Activated naive CD8-positive, alpha-beta T cell treated with anti-CD3 and anti-CD28 coated beads for 36 hours (primary cell): Measurements from ENCODE around the gene DGKH. TPM values are rescaled to one million over a fixed set of nuclear protein-coding genes. Genes with fewer than 3 reads are reported as not detected.

Experiments
- DNase-seq: peaks from one replicate; pipeline ENCODE4 v3.0.0; 2021
- H3K27ac Mint-ChIP-seq: one replicate; pipeline ENCODE4 v1.8.0; 2022; ENCODE audit warnings: mild to moderate bottlenecking, moderate library complexity, mixed read lengths
- H3K27me3 Mint-ChIP-seq: one replicate; pipeline ENCODE4 v1.8.0; 2022; ENCODE audit warnings: mild to moderate bottlenecking, mixed read lengths
- H3K36me3 Mint-ChIP-seq: one replicate; pipeline ENCODE4 v1.8.0; 2021; ENCODE audit warnings: mild to moderate bottlenecking, mixed read lengths
- H3K4me1 Mint-ChIP-seq: one replicate; pipeline ENCODE4 v1.8.0; 2021; ENCODE audit warnings: mixed read lengths
- H3K4me3 Mint-ChIP-seq: one replicate; pipeline ENCODE4 v1.8.0; 2022; ENCODE audit warnings: mild to moderate bottlenecking, moderate library complexity, mixed read lengths
- H3K9me3 Mint-ChIP-seq: one replicate; pipeline ENCODE4 v1.8.0; 2022; ENCODE audit warnings: mixed read lengths
- total RNA-seq, 2 experiments: library from RNA; stranded (reverse); gene quantifications; one replicate each; pipeline ENCODE4 v1.2.3, GENCODE V29; 2021

DGKH gene
- total RNA-seq, 2 experiments from 2014 or later: 11.7 to 12.2 TPM

DNA sequence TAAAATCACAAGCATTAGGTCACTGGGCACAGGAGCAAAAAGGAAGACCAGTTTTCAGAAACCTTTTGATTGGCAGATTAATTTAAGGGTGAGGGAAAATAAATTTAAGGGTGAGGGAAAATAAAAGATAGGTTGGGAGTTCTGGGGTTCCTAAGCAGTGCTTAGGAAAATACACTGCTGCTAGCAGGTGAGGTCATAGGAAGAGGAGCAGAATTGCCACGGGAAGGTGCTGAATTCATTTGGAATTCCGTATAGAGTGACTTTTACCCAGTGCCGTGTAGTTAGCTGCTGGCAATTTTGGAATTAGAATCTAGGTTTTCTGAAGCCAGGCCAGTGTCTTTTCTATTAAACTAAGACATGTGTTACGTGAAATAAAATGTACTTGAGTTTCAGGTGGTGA, 59.8 kb downstream of the DGKH start:
- H3K27ac Mint-ChIP-seq: no peak overlapping the region
- H3K27me3 Mint-ChIP-seq: no peaks in the 10 kb centered on the region
- peaks cover 5% of the 10 kb centered on the region for H3K36me3 Mint-ChIP-seq
- H3K9me3 Mint-ChIP-seq: peaks cover 5% of the 10 kb centered on the region
- peaks cover 13% of the 10 kb centered on the region for H3K4me1 Mint-ChIP-seq
- no peak overlapping the region for H3K4me3 Mint-ChIP-seq
- DNase-seq: no peak

DNA sequence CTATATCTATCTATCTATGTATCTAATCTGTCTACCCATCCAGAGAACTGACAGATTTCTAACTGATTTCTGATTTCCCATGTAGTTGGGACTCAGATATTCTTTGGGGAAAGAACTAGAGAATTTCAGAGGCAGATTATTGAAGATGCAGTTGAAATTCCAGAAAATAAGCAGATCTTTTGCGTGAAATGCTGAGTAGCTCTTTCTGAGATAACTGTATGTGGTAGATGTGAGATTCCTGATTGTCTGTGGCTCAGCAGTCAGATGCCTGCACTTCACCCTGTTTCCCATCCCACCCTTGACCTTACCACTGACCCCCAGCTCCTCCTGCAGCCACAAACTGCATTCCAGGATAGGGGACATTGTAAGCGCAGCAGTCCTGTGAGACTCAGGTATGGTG, 61.5 kb downstream of the DGKH start:
- no peak overlapping the region for H3K27ac Mint-ChIP-seq
- no peaks in the 10 kb centered on the region for H3K27me3 Mint-ChIP-seq
- no peak for DNase-seq
- H3K9me3 Mint-ChIP-seq: no peaks in the 10 kb centered on the region
- H3K4me3 Mint-ChIP-seq: no peak overlapping the region
- H3K36me3 Mint-ChIP-seq: no peaks in the 10 kb centered on the region
- H3K4me1 Mint-ChIP-seq: peaks cover 15% of the 10 kb centered on the region

DNA sequence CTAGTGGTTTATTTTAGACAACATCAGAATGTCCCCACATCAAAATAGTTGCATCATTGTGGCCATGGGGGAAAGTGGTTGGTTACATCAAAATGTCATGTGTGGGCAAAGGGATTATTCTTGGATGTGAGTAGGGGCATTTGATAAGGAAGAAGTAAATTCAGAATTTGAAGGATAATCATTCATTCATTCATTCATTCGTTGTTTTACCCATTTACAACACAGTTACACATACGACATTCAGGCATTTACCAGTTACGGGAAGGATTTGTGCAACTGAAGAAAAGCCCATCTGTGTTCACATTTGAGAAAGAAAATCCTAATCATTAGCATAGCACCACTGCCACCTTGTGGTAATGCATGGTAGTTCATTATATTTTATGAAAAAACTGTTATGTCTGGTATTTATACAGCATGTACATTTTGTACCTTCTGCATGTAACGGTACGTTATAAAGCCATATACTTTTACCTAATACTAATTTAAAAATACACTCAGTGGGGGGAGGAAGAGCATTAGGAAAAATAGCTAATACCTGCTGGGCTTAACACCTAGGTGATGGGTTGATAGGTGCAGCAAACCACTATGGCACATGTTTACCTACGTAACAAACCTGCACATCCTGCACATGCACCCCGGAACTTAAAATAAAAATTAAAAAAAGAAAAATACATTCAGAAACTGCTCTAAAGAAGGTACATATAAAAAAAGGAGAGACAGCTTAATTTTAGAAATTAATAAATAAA, 62.1 kb downstream of the DGKH start:
- H3K4me3 Mint-ChIP-seq: no peak overlapping the region
- no peaks in the 10 kb centered on the region for H3K27me3 Mint-ChIP-seq
- DNase-seq: no peak
- peaks cover 15% of the 10 kb centered on the region for H3K4me1 Mint-ChIP-seq
- no peak overlapping the region for H3K27ac Mint-ChIP-seq
- no peaks in the 10 kb centered on the region for H3K9me3 Mint-ChIP-seq
- H3K36me3 Mint-ChIP-seq: no peaks in the 10 kb centered on the region

DNA sequence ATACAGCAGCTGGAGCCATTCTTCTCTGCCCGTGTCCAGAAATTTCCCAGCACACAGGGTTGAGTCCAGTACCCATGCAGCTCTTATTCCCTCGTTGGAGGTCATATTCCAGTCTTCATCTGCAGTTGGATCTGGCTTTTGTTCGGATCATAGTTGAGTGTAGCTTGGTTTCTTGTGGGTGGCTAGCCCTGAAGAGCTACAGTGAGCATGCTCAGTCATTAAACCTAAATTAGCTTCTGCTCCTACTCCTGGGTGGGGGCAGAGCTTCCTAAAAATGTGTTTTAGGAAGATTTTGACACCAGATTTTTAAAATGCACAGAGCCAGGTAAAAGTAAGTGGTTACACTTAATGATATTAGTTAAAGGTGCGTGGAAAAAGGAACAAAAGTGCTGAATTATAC, 64.4 kb downstream of the DGKH start:
- H3K4me3 Mint-ChIP-seq: no peak overlapping the region
- no peaks in the 10 kb centered on the region for H3K27me3 Mint-ChIP-seq
- no peak overlapping the region for H3K27ac Mint-ChIP-seq
- peaks cover 11% of the 10 kb centered on the region for H3K4me1 Mint-ChIP-seq
- no peak for DNase-seq
- H3K9me3 Mint-ChIP-seq: no peaks in the 10 kb centered on the region
- H3K36me3 Mint-ChIP-seq: no peaks in the 10 kb centered on the region

DNA sequence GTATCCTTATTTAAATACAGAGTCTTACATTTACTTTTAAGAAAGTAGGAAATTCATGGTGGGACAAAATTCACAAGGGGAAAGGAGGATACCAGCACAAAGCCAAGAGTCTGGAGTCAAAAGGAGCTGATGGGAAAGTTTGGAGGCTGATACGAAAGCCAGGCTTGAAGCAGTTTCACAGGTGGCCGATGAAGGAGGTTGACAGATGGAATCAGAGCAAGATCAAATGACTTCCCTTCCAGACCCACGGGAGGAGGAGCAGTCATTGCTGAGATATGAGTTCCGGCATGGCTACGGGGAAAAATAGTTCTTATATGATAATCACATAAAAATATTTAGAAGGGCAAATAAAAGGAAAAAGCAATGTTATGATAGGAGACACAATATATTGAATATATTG, 65.0 kb downstream of the DGKH start:
- no peak for DNase-seq
- H3K27me3 Mint-ChIP-seq: no peaks in the 10 kb centered on the region
- peaks cover 11% of the 10 kb centered on the region for H3K4me1 Mint-ChIP-seq
- peaks cover 2% of the 10 kb centered on the region for H3K36me3 Mint-ChIP-seq
- H3K27ac Mint-ChIP-seq: no peak overlapping the region
- H3K4me3 Mint-ChIP-seq: no peak overlapping the region
- H3K9me3 Mint-ChIP-seq: no peaks in the 10 kb centered on the region

DNA sequence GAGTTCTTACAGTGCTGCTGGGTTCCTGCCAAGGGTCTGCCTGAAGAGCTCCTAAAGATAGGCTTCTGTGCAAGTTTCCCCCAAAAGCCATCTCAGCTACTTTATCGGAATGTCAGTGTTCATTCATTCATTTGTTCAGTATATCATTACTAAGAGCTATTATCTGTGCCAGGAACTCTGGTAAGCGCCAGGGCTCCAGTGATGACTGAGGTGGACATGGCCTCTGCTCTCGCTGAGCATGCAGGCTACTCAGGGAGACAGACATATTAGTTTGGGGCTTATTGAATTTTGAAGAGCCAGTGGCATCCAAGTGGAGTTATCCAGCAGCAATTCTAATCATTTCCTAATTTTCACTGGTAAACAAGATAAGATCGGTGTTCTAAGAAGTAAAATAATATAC, 65.8 kb downstream of the DGKH start:
- H3K36me3 Mint-ChIP-seq: peaks cover 2% of the 10 kb centered on the region
- no peak overlapping the region for H3K4me3 Mint-ChIP-seq
- no peak overlapping the region for H3K27ac Mint-ChIP-seq
- no peaks in the 10 kb centered on the region for H3K9me3 Mint-ChIP-seq
- peaks cover 11% of the 10 kb centered on the region for H3K4me1 Mint-ChIP-seq
- DNase-seq: no peak
- H3K27me3 Mint-ChIP-seq: no peaks in the 10 kb centered on the region

DNA sequence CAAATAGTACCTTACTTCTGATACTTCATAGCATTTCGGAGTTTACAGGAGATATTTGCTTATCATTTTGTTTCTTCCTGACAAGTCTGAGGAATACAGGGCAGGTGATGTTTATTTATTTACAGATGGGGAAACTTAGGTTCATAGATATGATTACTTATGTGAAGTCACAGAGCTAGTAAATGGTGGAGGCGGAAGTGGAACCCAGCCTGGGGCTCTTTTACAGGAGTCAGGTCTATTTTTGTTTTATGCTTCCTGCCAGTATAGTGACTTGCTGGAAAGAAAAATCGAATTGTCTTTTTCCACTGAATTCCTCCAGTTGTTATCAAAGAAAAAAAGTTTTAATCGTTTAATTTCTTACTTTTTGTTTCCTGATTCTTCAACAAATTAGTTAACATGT, 66.5 kb downstream of the DGKH start:
- Mint-ChIP-seq H3K27me3 (no peaks in the 10 kb centered on the region), H3K36me3 (peaks cover 2% of the 10 kb centered on the region)

DNA sequence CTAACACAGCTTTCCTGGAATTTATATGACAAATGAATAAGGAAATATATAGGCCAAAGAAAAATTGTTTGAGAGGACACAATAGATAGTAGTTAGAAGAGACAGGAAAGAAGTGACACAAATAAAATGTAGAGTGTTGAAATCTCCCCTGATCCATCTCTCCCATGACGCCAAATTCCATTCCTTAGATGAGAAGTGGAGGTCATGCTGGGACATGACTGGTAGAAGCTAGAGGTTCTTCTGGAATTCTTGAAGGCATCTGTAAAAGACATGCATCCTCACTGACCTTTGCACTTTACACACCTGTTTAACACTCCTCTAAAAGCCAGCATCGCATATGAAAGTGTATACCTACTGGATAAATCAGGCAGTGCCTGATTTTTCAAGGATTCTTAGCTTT, 67.8 kb downstream of the DGKH start:
- no peaks in the 10 kb centered on the region for H3K27me3 Mint-ChIP-seq
- H3K9me3 Mint-ChIP-seq: no peaks in the 10 kb centered on the region
- H3K36me3 Mint-ChIP-seq: peaks cover 2% of the 10 kb centered on the region
- H3K4me3 Mint-ChIP-seq: no peak overlapping the region
- peaks cover 6% of the 10 kb centered on the region for H3K4me1 Mint-ChIP-seq
- H3K27ac Mint-ChIP-seq: no peak overlapping the region
- no peak for DNase-seq

More for the DNA sequence above, 66.5 kb downstream of the DGKH start:
- H3K4me3 Mint-ChIP-seq: no peak overlapping the region
- H3K27ac Mint-ChIP-seq: no peak overlapping the region
- H3K4me1 Mint-ChIP-seq: peaks cover 13% of the 10 kb centered on the region
- no peak for DNase-seq
- no peaks in the 10 kb centered on the region for H3K9me3 Mint-ChIP-seq

DNA sequence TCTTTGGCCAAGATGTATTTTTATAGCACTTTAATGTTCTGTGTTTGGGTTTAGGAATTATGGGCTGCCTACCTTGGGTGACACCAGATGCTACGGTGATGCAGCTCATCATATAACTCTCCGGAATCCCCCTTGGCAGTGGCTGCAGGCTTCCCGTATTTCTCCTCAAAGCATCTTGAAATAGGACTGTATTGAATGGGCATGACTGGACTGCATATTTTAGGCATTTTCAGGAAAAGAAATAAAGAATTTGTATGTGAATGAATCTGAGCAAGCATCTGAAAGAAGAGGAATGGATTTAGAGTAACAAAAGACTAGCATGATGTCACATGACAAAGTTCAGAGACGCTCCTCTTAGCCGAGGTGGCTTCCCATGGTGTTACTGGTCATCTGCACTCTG, 70.6 kb downstream of the DGKH start:
- no peaks in the 10 kb centered on the region for H3K9me3 Mint-ChIP-seq
- peaks cover 6% of the 10 kb centered on the region for H3K4me1 Mint-ChIP-seq
- no peak for DNase-seq
- H3K36me3 Mint-ChIP-seq: peaks cover 6% of the 10 kb centered on the region
- no peaks in the 10 kb centered on the region for H3K27me3 Mint-ChIP-seq
- H3K4me3 Mint-ChIP-seq: no peak overlapping the region
- no peak overlapping the region for H3K27ac Mint-ChIP-seq

DNA sequence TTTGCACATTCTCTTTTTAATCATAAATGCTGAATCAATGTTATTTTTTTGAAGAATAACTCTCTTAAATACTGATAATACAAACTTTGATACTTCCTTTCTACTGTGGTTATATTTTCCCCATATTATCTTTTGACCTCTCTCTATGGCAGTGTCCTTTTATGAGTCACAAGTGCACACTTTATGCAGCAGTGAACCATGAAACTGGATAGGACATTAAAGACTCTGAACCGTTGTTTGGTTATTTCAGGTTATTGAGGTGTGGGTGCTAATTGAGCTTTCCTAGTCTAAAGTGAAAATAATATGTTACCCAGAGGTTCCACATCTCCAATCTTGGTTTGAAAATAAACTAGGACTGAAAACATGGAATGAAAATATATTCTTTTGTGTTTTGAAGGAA, 71.4 kb downstream of the DGKH start:
- Mint-ChIP-seq H3K27ac (no peak overlapping the region), H3K4me1 (peaks cover 3% of the 10 kb centered on the region), H3K4me3 (no peak overlapping the region), H3K36me3 (peaks cover 6% of the 10 kb centered on the region), H3K27me3 (no peaks in the 10 kb centered on the region), H3K9me3 (no peaks in the 10 kb centered on the region)
- DNase-seq: no peak

DNA sequence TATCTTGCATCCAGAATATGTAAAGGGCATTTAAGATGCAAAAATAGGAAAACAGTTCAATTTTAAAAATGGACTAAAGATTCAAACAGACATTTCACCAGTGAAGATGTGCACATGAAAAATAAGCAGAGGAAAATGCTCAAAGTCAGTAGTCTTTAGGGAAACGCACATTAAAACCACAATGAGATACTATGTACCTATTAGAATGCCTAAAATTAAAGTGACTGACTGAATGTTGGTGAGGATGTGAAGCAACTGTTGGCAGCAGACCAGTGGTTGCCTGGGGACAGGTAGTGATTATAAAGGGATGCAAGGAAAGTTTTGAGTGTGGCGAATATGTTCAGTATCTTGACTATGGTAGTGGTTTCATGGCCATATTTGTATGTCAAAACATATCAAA, 75.2 kb downstream of the DGKH start:
- H3K9me3 Mint-ChIP-seq: no peaks in the 10 kb centered on the region
- H3K4me3 Mint-ChIP-seq: no peak overlapping the region
- H3K27me3 Mint-ChIP-seq: no peaks in the 10 kb centered on the region
- DNase-seq: no peak
- peaks cover 4% of the 10 kb centered on the region for H3K36me3 Mint-ChIP-seq
- H3K27ac Mint-ChIP-seq: no peak overlapping the region
- H3K4me1 Mint-ChIP-seq: peaks cover 3% of the 10 kb centered on the region

DNA sequence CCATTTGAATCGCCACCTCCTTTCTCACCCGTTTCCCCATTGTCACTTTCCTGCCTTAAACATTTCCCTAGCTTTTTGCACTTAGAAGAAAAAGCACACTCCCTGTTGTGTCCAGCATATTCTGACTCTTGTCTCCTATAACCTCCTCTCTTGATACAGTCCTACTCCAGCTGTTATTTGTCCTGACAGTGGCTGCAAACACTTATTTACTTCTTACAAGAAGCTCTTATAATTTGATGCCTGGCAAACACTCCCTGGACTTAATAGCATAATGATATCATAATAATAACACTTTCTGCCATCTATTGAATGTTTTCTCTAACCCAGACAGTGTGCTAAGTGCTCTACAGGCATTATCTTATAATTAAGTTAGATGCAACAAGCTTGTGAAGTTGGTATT, 76.6 kb downstream of the DGKH start:
- no peak overlapping the region for H3K27ac Mint-ChIP-seq
- peaks cover 4% of the 10 kb centered on the region for H3K36me3 Mint-ChIP-seq
- H3K27me3 Mint-ChIP-seq: no peaks in the 10 kb centered on the region
- H3K4me1 Mint-ChIP-seq: no peaks in the 10 kb centered on the region
- no peak for DNase-seq
- no peak overlapping the region for H3K4me3 Mint-ChIP-seq
- no peaks in the 10 kb centered on the region for H3K9me3 Mint-ChIP-seq

DNA sequence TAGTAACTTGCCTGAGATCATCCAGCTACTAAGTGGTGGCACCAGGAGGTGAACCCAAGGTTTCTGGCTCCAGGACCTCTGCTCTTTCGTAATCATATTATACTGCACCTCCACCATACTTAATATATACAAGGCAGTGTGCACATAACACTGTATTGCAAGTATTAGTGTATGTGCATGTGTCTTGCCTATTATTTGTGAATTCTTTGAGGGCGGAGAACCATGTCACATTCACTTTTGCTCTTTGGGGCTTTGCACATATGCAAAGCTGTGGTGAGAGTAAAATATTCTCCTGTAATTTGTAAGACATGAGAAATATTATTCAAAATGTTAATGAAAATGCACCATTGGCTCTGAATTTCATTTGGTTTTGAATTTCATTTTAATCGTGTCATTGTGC, 78.6 kb downstream of the DGKH start:
- no peak overlapping the region for H3K4me3 Mint-ChIP-seq
- no peaks in the 10 kb centered on the region for H3K9me3 Mint-ChIP-seq
- H3K27ac Mint-ChIP-seq: no peak overlapping the region
- no peaks in the 10 kb centered on the region for H3K4me1 Mint-ChIP-seq
- H3K27me3 Mint-ChIP-seq: no peaks in the 10 kb centered on the region
- no peaks in the 10 kb centered on the region for H3K36me3 Mint-ChIP-seq
- DNase-seq: no peak

DNA sequence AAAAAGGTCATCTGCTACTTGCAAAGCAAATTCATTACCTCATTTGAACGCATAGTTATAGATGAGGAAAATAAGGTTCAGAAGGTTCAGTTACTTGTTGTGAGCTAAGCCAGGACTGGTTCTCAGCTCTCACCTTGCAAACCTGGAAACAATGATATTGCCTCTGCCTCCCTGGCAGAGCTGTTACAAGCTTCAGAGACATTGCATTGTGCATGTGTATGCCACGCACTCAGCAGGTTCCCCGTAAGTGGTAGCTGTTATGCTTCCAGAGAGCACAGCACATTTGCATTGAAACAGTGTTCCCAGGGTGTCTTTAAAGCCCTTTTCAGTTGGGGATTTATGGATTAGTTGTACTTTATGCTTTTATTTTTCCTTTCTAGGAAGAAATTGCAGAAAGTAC, 80.6 kb downstream of the DGKH start:
- no peaks in the 10 kb centered on the region for H3K36me3 Mint-ChIP-seq
- H3K9me3 Mint-ChIP-seq: no peaks in the 10 kb centered on the region
- peaks cover 3% of the 10 kb centered on the region for H3K4me1 Mint-ChIP-seq
- H3K4me3 Mint-ChIP-seq: no peak overlapping the region
- no peak for DNase-seq
- H3K27me3 Mint-ChIP-seq: no peaks in the 10 kb centered on the region
- no peak overlapping the region for H3K27ac Mint-ChIP-seq

DNA sequence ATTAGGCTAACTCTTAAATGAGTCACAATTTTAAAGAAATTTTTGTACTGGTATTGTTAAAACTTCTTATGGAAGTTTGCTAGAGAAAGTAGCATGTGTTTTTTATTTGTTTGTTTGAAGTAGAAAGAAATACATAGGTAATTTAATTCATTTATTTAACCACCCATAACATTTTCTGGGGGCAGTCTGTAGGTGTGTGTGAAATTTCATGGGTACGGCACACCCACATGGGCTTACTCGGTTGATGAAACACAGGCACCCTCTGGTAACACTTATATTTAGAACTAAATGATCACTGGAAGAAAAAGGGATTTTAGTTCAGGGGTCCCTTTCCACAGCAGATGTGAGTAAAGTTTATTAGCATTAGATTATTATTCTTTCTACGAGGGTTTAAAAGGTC, 88.1 kb downstream of the DGKH start:
- Mint-ChIP-seq H3K4me1 (peaks cover 29% of the 10 kb centered on the region), H3K36me3 (peaks cover 16% of the 10 kb centered on the region), H3K9me3 (peaks cover 1% of the 10 kb centered on the region), H3K4me3 (no peak overlapping the region), H3K27me3 (no peaks in the 10 kb centered on the region), H3K27ac (no peak overlapping the region)
- no peak for DNase-seq

DNA sequence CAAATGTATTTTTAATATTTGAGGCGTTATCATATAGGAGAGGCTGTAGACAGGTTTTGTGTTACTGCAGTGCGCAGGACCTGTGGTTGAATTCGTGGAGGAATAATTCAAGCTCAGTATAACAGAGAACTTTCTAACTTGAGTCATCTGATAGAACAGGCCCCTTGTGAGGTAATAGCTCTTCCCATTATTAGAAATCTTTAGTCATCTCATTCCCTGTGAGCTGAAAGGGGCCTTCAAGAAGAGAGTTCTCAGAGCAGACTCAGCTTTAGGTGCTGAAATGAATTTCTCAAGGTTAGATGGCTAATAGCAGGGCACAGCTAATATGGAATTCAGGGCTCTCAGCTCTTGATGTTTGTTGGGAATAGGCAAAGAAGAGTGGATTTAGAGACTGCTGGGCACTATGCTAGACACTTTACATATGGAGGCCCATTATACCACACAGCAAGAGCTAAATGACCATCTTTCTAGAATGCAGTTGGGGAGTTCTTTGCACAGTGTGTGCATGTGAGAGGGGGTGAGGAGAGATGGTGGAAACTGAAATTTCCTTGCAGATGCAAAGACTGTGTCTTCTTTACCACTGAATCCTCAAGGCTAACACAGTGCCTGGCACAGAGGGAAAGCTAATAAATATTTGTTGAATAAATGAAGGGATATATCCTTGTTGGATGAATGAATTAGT, 89.5 kb downstream of the DGKH start:
- Mint-ChIP-seq H3K36me3 (peaks cover 25% of the 10 kb centered on the region), H3K4me3 (no peak overlapping the region), H3K9me3 (peaks cover 2% of the 10 kb centered on the region), H3K27ac (peak overlapping the region; percentile 57), H3K27me3 (no peaks in the 10 kb centered on the region), H3K4me1 (peaks cover 29% of the 10 kb centered on the region)
- DNase-seq: no peak
